CD4-positive, alpha-beta T cell treated with Interleukin-6 for 4 hours (primary cell): ENCODE results near the gene NTPCR.

Source experiments
- DNase-seq: peaks from one replicate; pipeline ENCODE4 v3.0.0-alpha.2; 2020; ENCODE audit warnings: mixed read lengths

NTPCR gene

GRCh38 chr1:232927830-232928505, 22.4 kb upstream of the NTPCR start:
- DNase-seq, result no peak

- DNase-seq, result no peak
Measured at GRCh38 chr1:232932486-232933425, 17.7 kb upstream of the NTPCR start.

GRCh38 chr1:232936941-232937340, 13.5 kb upstream of the NTPCR start:
- DNase-seq, result no peak

GRCh38 chr1:232937741-232938375, 12.6 kb upstream of the NTPCR start:
- no peak for DNase-seq

DNA sequence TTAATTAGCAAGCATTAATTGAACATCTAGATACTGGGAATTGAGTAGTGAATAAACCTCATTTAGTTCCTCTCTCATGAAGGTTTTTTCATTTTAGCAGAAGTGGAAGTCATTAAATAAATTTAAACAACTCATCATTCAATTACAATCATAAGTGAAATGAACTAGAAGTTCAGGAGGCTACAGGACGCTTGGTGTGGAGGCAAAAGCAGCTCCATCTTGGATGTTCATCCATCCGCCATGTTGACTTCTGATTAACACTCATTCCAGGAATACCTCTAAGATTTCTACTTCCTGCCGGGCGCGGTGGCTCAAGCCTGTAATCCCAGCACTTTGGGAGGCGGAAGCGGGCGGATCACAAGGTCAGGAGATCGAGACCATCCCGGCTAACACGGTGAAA, 11.5 kb upstream of the NTPCR start:
- no peak for DNase-seq

DNA sequence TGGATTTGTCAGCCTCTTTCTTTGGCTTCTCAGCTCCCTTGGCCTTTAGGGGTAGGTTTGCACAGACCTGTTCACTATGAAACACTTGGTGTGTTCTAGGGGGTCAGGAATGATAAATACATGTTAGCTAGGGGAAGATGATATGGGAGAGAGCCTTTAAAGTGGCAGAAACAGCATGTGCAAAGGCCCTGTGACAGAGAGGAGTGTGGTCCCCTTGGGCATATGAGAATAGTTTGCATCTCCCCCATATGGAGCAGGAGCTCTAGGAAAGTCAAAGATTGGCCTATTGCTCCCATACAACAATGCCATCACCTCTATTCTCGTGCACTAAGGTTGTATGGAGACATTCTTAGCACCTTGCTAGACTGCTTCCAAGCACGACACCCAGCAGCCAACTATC, 10.7 kb upstream of the NTPCR start:
- no peak for DNase-seq

DNA sequence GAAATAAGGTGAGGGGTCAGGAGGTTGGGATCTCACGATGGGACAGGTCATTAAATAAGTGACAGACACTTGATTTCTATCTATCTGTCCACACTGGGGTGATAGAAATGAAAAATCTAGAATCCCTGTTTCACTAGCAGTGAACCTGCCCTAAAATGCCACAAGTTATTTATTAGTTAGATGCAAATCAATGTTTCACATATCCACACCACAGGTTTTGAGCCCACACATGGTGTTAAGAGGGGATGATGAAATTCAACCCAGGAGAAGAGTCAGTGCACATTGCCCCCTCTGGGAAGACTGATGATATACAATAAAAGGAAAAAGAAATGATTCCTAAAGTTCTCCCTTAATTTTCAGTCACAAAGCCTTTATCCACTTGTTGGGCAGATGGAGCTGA, 10.1 kb upstream of the NTPCR start:
- no peak for DNase-seq

DNA sequence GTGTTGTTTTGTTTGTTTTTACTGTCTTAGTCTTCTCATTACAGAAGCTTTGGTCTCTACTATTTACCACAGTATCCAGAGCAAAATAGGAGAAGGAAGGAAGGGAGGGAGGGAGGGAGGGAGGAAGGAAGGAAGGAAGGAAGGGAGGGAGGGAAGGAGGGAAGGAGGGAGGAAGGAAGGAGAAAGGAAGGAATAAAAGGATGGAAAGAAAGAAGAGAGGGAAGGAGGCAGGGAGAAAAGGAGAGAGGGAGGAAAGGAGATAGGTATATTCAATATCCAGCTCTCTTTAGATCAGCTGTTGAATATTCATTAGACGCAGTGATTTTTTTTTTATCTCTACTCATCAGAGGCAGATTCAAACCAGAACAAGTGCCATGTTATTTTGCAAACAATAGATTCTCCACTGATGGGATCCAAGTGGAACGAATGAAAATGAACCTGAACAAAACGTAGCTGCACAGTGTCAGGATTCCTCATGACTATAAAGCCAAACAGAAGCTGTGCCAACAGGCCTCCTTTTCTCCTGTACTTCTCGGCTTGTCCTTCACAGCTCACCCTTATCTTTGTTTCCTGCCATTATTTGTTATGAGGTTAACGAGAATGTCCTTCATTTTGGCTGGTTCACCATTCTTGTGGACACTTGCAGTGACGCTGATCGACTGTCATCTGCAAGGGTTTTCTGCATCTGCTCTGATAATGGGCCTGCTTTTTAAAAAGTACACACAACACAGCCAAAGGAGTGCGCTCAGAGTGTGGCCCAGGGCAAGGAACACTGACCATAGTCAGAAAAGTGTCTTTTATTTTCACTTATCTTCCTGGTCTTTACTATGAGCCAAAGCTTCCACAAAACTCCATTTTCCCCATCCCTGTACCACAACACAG, 7.8 kb upstream of the NTPCR start:
- DNase-seq, result no peak

GRCh38 chr1:232943679-232944252, 6.6 kb upstream of the NTPCR start:
- no peak for DNase-seq

GRCh38 chr1:232944347-232944746, 6.1 kb upstream of the NTPCR start:
- no peak for DNase-seq

GRCh38 chr1:232949636-232950196, 695 bp upstream of the NTPCR start:
- no peak for DNase-seq

GRCh38 chr1:232951180-232951579, 769 bp downstream of the NTPCR start:
- peak; percentile 28 for DNase-seq

DNA sequence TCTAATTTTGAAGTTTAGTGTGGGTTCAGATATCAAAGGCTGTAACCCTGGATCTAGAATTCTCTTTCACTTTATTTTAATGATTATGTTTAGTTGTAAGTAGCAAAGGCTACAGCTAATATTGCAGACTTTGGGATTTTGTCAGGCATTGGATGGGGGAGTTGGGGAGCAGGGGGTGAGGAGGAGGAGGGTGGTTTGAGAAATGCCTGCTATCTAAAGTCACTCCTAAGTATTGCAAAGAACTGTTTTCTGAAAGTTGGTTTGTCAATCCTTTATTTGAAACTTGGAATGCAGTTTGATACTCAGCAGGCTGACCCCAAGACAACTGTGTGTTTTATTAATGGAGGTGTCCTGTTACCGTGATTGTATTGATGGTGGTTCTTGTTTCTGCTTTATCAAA, 1.2 kb downstream of the NTPCR start:
- no peak for DNase-seq

DNA sequence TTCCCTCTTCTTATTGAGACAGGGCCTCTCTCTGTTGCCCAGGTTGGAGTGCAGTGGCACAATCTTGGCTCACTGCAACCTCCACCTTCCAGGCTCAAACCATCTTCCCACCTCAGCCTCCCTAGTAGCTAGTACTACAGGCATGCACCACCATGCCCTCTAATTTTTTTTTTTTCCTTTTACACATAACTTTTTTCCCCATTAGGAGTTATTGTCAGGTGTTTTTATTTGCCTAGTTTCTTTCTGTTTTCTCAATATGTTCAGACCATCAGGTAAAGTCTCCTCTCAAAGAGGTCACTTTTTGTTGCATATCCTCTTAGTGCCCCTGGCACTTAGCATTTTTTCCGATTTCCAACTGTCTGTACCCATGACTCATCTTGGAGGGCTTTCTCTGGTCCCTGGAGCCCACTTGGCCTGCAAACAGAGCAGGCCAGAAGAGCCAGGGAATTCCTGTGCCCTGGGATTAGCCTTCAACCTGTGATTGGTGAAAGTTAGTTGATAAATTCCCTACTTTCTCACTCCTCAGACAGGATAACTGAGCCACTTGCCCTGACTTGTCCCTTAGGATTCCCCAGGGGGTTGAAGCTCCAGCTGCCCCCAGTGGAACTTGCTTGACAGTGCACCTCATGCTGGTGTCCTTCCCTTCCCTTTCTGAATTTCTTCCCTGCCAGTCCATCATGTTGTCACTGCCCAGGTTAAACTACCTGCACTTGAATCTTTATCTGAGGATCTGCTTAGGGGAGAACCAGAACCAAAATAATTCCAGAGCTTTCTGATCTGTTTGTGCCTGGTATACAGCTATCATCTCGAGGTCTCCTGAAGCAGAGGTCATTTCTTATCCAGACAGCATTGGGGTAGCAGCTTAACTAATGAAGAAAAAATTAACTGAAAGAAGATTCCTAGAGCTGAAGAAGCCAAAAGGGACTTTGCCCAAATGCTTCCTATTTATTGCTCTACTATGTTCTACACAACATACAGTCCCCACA, 2.4 kb downstream of the NTPCR start:
- DNase-seq, result peak; percentile 50

DNA sequence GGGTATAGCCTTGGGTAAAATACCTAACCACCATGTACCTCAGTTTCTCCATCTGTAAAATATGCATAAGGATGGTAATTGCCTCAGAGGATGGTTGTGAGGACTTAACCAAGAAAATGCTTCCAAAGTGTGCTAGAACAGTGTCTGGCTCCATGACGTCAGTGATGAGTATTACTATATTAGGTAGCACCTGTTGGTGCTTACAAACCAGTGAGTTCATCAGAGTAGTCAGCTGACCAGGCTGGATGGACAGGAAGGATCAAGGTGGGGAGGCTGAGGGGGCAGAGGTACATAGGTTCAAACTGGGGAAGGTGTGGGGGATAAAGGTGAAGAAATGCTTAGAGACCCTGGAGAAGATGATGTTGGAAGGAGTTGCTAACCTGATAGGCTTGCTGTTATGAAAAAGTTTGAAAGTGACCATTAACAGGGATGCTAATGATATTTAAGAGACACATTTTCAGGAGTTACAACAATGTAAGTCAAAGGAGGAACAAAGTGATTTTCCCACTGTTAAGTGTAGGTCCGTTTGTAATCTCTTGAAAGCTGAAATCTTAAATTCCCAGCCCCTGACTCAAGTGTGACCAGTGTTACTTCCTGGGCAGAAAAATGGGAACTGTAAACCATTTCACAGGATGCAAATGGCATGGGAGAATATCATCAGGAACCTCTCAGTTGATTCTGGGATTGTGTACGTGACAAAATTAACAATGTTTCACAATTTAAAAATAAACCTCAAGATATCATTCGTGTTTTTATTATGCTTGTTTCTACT, 4.4 kb downstream of the NTPCR start:
- no peak for DNase-seq

DNA sequence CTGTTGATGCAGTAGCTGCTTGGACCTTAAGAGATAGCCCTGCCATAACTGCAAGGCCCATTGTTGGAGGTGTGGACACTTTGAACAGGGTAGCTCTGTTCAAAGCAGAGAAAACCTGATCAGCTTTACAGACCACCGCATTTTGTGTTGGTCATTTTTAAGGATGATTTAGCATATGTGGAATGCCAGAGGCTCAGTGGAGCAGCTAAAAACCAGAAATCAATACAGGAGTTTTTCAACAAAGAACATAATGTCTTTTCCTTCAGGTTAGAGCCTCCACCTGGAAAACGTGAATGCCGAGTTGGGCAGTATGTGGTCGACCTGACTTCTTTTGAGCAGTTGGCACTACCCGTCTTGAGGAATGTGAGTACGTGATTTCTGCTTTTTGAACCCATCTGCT, 5.7 kb downstream of the NTPCR start:
- no peak for DNase-seq

DNA sequence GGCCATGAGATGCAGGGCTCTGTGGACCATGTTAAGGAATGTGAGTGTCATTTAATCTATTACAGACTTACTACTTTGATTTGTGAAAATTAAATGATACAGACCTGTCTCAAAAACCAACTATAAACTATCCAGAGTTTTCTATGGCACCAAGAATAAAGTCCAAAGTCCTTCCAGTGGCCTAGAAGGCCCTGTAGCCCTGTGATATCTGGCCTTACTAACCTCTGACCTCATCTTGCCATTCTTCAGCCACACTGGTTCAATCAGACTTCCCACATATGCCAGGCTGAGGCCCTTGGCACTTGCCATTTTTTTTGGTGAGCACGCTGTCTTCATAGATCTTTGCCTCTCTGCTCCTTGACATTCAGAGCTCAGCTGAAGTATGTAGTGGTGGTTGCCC, 7.7 kb downstream of the NTPCR start:
- DNase-seq, result no peak

DNA sequence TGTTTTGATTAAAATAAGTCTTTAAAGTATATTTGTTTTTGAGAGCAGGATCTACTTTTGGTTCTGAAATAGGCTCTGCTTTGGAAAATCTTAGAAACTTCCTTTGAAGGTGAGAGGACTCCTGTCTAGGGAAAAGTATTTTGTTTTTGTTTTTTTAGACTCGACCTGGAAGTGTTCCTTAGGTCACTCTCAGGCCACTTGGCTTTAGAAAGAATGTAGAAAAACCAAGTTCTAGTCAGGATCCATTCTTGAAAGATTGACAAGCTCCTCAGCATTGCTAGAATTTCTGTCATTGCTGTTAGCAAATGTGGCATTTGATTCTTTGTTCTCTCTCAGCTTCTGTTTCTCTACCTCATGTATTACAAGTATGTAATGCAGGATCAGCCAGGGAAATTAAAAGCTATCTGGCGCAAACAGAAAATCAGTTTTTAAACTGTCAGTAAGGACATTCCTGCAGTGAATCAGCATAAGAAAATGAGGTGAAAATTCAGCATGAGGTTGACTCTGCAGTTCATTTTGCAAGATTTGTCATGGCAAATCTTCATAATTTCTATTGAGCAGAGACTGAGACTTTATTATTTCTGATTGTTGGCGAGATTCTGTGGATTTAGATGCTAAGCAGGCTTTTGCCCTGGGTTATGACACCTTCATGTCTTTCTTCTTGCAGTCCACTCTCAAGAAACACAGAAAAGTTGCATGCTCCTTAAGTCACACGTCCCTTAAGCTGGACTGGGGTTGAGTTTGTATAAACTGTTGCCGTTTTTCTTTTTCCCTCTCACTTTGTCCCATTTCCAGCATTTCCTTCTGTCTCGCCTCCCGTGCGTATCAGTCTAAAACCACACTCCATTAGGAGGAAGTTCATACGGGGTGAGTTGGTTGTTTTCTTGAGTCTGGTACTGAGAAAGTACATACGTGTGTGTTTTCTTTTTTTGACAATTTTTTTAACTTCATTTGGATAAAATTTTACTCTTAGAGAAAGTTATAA, 12.6 kb downstream of the NTPCR start:
- no peak for DNase-seq

GRCh38 chr1:232964601-232965000, 14.2 kb downstream of the NTPCR start:
- no peak for DNase-seq
